ENCODE measurements around the gene SAMD7.

DNA sequence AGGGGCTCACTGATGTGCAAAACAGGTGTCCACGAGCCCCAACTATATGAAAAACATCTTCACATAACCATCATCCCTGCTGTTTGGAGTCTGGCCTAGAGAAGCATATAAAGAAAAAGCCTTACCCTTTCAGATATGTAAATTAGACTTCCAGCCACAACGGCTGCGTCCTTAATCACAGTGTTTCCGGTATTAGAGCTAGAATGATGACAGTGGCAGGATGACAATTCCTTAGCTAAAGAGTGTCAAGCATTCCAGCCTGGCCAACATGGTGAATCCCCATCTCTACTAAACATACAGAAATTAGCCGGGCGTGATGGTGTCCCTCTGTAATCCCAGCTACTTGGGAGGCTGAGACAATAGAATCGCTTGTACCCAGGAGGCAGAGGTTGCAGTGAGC, 19.5 kb upstream of the SAMD7 start:
- no peak for TF ChIP-seq POLR2A (IDR thresholded peaks at IDR 0.05)
- TF ChIP-seq, protein P1, sequence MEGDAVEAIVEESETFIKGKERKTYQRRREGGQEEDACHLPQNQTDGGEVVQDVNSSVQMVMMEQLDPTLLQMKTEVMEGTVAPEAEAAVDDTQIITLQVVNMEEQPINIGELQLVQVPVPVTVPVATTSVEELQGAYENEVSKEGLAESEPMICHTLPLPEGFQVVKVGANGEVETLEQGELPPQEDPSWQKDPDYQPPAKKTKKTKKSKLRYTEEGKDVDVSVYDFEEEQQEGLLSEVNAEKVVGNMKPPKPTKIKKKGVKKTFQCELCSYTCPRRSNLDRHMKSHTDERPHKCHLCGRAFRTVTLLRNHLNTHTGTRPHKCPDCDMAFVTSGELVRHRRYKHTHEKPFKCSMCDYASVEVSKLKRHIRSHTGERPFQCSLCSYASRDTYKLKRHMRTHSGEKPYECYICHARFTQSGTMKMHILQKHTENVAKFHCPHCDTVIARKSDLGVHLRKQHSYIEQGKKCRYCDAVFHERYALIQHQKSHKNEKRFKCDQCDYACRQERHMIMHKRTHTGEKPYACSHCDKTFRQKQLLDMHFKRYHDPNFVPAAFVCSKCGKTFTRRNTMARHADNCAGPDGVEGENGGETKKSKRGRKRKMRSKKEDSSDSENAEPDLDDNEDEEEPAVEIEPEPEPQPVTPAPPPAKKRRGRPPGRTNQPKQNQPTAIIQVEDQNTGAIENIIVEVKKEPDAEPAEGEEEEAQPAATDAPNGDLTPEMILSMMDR (IDR thresholded peaks at IDR 0.05): no peak
